Testis (tissue), 3 donors: Measurements from ENCODE around the gene SLC17A2. TPM values are rescaled to one million over a fixed set of nuclear protein-coding genes. Genes with fewer than 3 reads are reported as not detected.

Experiments
- polyA plus RNA-seq: library from polyadenylated mRNA; stranded (reverse); fragments of 350-450 nt; fragmentation: Illumina TruSeq; extraction: RNeasy Lipid Tissue Mini Kit (QIAGEN cat#74804); gene quantifications from one replicate; pipeline ENCODE4 v1.2.3, GENCODE V29; 2014; ENCODE audit warnings: low read depth, low replicate concordance; ENCODE audit not compliant: insufficient read depth
- total RNA-seq, 2 donors: library from RNA; depleted of rRNA; stranded (reverse); fragments of >200 nt; gene quantifications; one replicate each; pipeline ENCODE4 v1.2.3, GENCODE V29; 2016

The SLC17A2 gene
- total and polyA plus RNA-seq, 3 donors from 2014 or later: 0.17 to 0.50 (median 0.31) TPM

Other genes with a start within 250 kb of the SLC17A2 start
- under 1 TPM; 0.24 to 0.37 TPM for gene SLC17A4, start 175.9 kb downstream of the SLC17A2 start, total RNA-seq
- gene SLC17A4, start 175.9 kb downstream of the SLC17A2 start, polyA plus RNA-seq: 0.45 TPM
- 1 to 10 TPM in 1 of 2 donors, under 1 TPM in 1; 0.99 to 1.0 TPM for gene SLC17A1, start 98.6 kb downstream of the SLC17A2 start, total RNA-seq
- 3.9 TPM for gene SLC17A1, start 98.6 kb downstream of the SLC17A2 start, polyA plus RNA-seq
- gene SLC17A3, start 56.4 kb downstream of the SLC17A2 start, total RNA-seq: under 1 TPM in 1 of 2 donors, not detected in 1; 0.68 TPM
- 0.61 TPM for gene SLC17A3, start 56.4 kb downstream of the SLC17A2 start, polyA plus RNA-seq
- 1 to 10 TPM; 5.3 to 9.1 TPM for gene TRIM38, start 32.1 kb upstream of the SLC17A2 start, total RNA-seq
- gene TRIM38, start 32.1 kb upstream of the SLC17A2 start, polyA plus RNA-seq: 3.2 TPM
- 1 to 10 TPM; 4.1 to 5.1 TPM for gene HFE, start 156.7 kb upstream of the SLC17A2 start, total RNA-seq
- gene HFE, start 156.7 kb upstream of the SLC17A2 start, polyA plus RNA-seq: 4.8 TPM